ENCODE measurements around the gene SBF2. TPM values are rescaled to one million over a fixed set of nuclear protein-coding genes. Genes with fewer than 3 reads are reported as not detected.

SBF2 gene
- total and polyA plus RNA-seq, 9 of the 15 experiments (the other 6 are each of a cell fraction or from before 2014, with no cell fraction given): 0.80 to 9.5 (median 5.0) TPM

GRCh38 chr11:10232756-10233155 is 61.3 kb downstream of the SBF2 start:
- BruUV-seq (replicated peaks): no TSS peak
- no peaks in the 10 kb centered on the region for H3K9me3 ChIP-seq (replicated peaks; ENCODE audit: control insufficient read depth, insufficient read depth, low read depth, low read length)
- ChIA-PET POLR2A (interaction anchor here (0.8 to 1.3 kb wide), 2 partner anchors 12 to 17 kb away, joined by 3 read pairs; no protein-coding TSS in a partner anchor), CTCF (ENCODE audit: low intra/inter-chr PET ratio) (no interaction called here)
- H3K27ac ChIP-seq (ENCODE audit: extremely low read depth, low read depth, low read length): no peak overlapping the region
- H3K27me3 ChIP-seq (ENCODE audit: control insufficient read depth in 2 of 2, insufficient read depth in 2 of 2, low read length in 2 of 2): no peaks in the 10 kb centered on the region
- H3K9me1 ChIP-seq (ENCODE audit: control insufficient read depth, insufficient read depth, low read length): no peaks in the 10 kb centered on the region
- no peak overlapping the region for H2AFZ ChIP-seq (ENCODE audit: low read depth, low read length)
- no peaks in the 10 kb centered on the region for H3K36me3 ChIP-seq (ENCODE audit: control insufficient read depth, insufficient read depth, low read length)
- intact Hi-C loops (cut with micrococcal nuclease): no loop called here
- in situ Hi-C loops (cut with MboI): no loop called here
- H4K20me1 ChIP-seq (replicated peaks; ENCODE audit: control insufficient read depth, insufficient read depth, low read length): no peaks in the 10 kb centered on the region
- DNase-seq (ENCODE audit: extremely low read depth in 1 of 4, low spot score in 3 of 4): no peak
- no peaks in the 10 kb centered on the region for H3K79me2 ChIP-seq (ENCODE audit: control insufficient read depth, insufficient read depth, low read length)
- no peak overlapping the region for H3K4me2 ChIP-seq (ENCODE audit: insufficient read depth, low read length)
- 20% methylated on average over 1 of the region's 1 CpG for WGBS (ENCODE audit: insufficient coverage, low coverage, missing lambda C conversion rate)
- no peak overlapping the region for H3K9ac ChIP-seq (ENCODE audit: insufficient read depth in 1 of 2, low read depth in 2 of 2, low read length in 2 of 2)
- H3K4me3 ChIP-seq: no peak overlapping the region
- no peaks in the 10 kb centered on the region for H3K4me1 ChIP-seq (replicated peaks in 1 of 2; ENCODE audit: control insufficient read depth in 2 of 2, insufficient read depth in 2 of 2, low read length in 2 of 2)
- no peak for FAIRE-seq
- no peak for ATAC-seq
- TF ChIP-seq, protein P1, sequence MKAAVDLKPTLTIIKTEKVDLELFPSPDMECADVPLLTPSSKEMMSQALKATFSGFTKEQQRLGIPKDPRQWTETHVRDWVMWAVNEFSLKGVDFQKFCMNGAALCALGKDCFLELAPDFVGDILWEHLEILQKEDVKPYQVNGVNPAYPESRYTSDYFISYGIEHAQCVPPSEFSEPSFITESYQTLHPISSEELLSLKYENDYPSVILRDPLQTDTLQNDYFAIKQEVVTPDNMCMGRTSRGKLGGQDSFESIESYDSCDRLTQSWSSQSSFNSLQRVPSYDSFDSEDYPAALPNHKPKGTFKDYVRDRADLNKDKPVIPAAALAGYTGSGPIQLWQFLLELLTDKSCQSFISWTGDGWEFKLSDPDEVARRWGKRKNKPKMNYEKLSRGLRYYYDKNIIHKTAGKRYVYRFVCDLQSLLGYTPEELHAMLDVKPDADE (conservative IDR thresholded peaks at IDR 0.05; ENCODE audit: control insufficient read depth, low read depth, low read length): no peak
- no peak for TF ChIP-seq TRIM28 (IDR thresholded peaks at IDR 0.05)
- TF ChIP-seq ZFP36 (IDR thresholded peaks at IDR 0.05; ENCODE audit: low read depth, low read length, partially characterized antibody): no peak
- no peak for TF ChIP-seq ASH1L (IDR thresholded peaks at IDR 0.05; ENCODE audit: borderline replicate concordance, low read depth, partially characterized antibody)
- TF ChIP-seq PURB (CRISPR knock-in tag; IDR thresholded peaks at IDR 0.05; ENCODE audit: low read depth): no peak
- no peak for TF ChIP-seq SOX6 (IDR thresholded peaks at IDR 0.05)
- no peak for TF ChIP-seq MAZ (CRISPR knock-in tag; conservative IDR thresholded peaks at IDR 0.05 in 1 of 2, IDR thresholded peaks at IDR 0.05 in 1 of 2)
- TF ChIP-seq MXD1 (CRISPR knock-in tag; IDR thresholded peaks at IDR 0.05; ENCODE audit: borderline replicate concordance, poor library complexity, severe bottlenecking): no peak
- TF ChIP-seq ZNF408 (CRISPR knock-in tag; IDR thresholded peaks at IDR 0.05; ENCODE audit: low read depth): no peak
- TF ChIP-seq CHD4 (IDR thresholded peaks at IDR 0.05; ENCODE audit: insufficient read depth, insufficient replicate concordance, low read depth, low read length, poor library complexity, severe bottlenecking): no peak
- no peak for TF ChIP-seq TEAD4 (IDR thresholded peaks at IDR 0.05; ENCODE audit: low read length)
- no peak for TF ChIP-seq TEAD4 (CRISPR knock-in tag; IDR thresholded peaks at IDR 0.05; ENCODE audit: borderline replicate concordance)
- TF ChIP-seq KAT8 (IDR thresholded peaks at IDR 0.05; ENCODE audit: low read depth): no peak
- TF ChIP-seq HMG20B (CRISPR knock-in tag; IDR thresholded peaks at IDR 0.05): no peak
- no peak for TF ChIP-seq THRA (IDR thresholded peaks at IDR 0.05)
- TF ChIP-seq ZNF175 (CRISPR knock-in tag; IDR thresholded peaks at IDR 0.05; ENCODE audit: low read depth): no peak
- TF ChIP-seq SIN3B (IDR thresholded peaks at IDR 0.05; ENCODE audit: low read depth): no peak
